Measurements from ENCODE around the gene SLC36A1. TPM values are rescaled to one million over a fixed set of nuclear protein-coding genes. Genes with fewer than 3 reads are reported as not detected.

The SLC36A1 gene
- total RNA-seq, 1 experiment from 2014 or later: 10.4 TPM

DNA sequence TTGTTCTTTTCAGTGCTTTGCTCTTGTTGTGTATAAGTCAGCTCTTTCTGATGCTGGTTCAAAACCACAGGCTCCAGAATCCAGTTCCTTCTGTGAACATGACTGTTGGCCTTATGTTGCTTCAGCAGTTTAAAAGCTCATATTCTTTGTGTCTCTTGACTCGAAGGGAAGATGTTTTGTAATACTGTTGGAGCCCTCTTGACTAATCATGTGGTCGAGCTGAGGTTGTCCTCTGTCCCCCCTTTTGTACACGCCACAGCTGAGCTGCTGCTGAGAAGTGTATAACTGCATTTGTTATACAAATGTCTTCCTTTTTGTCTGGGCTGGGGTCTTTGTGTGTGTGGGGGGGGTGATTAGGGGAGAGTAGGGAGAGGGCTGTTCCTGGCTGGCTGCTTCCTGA is 35.8 kb downstream of the SLC36A1 start:
- no peak for DNase-seq (ENCODE audit: unreplicated experiment)

DNA sequence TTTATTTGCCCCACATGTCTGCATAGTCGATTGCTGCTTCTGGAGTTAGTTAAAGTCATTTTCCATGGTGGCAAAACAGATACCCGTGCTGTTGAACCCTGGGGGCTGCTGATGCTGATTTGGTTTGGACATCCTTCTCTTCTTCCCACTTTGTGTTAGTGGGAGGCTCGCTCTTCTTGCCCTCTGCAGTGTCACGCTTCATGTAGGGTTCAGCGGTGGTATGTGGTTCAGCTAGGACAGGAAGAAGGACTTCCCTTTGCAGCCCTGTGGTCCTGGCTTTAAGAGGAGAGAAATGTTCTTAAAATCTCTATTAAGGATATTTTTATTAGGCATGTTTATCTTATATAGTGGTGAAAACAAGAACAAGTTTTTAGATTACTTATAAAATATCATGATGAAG is 36.2 kb downstream of the SLC36A1 start:
- Mint-ChIP-seq H3K27ac (ENCODE audit: low read depth, unreplicated experiment) (no peak overlapping the region), H3K4me3 (ENCODE audit: unreplicated experiment) (no peak overlapping the region), H3K9me3 (ENCODE audit: unreplicated experiment) (no peaks in the 10 kb centered on the region), H3K4me1 (ENCODE audit: insufficient read depth, unreplicated experiment) (no peaks in the 10 kb centered on the region), H3K27me3 (ENCODE audit: insufficient read depth, unreplicated experiment) (no peaks in the 10 kb centered on the region), H3K36me3 (ENCODE audit: insufficient read depth, unreplicated experiment) (peaks cover 31% of the 10 kb centered on the region)
- no peak for DNase-seq (ENCODE audit: unreplicated experiment)
- ChIA-PET POLR2A (no interaction called here), CTCF (interaction anchor here (0.8 to 1.1 kb wide), 3 partner anchors 34 to 173 kb away, joined by 3 read pairs; no protein-coding TSS in a partner anchor)
- intact Hi-C loops (cut with micrococcal nuclease): no loop called here
- no TSS peak for BruUV-seq (replicated peaks)
- TF ChIP-seq, protein P1, sequence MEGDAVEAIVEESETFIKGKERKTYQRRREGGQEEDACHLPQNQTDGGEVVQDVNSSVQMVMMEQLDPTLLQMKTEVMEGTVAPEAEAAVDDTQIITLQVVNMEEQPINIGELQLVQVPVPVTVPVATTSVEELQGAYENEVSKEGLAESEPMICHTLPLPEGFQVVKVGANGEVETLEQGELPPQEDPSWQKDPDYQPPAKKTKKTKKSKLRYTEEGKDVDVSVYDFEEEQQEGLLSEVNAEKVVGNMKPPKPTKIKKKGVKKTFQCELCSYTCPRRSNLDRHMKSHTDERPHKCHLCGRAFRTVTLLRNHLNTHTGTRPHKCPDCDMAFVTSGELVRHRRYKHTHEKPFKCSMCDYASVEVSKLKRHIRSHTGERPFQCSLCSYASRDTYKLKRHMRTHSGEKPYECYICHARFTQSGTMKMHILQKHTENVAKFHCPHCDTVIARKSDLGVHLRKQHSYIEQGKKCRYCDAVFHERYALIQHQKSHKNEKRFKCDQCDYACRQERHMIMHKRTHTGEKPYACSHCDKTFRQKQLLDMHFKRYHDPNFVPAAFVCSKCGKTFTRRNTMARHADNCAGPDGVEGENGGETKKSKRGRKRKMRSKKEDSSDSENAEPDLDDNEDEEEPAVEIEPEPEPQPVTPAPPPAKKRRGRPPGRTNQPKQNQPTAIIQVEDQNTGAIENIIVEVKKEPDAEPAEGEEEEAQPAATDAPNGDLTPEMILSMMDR (IDR thresholded peaks at IDR 0.05; ENCODE audit: unreplicated experiment): no peak

More for the DNA sequence above, 35.8 kb downstream of the SLC36A1 start:
- Mint-ChIP-seq H3K4me1 (ENCODE audit: insufficient read depth, unreplicated experiment) (no peaks in the 10 kb centered on the region), H3K4me3 (ENCODE audit: unreplicated experiment) (no peak overlapping the region), H3K27me3 (ENCODE audit: insufficient read depth, unreplicated experiment) (no peaks in the 10 kb centered on the region), H3K9me3 (ENCODE audit: unreplicated experiment) (no peaks in the 10 kb centered on the region), H3K27ac (ENCODE audit: low read depth, unreplicated experiment) (no peak overlapping the region), H3K36me3 (ENCODE audit: insufficient read depth, unreplicated experiment) (peaks cover 35% of the 10 kb centered on the region)
- CTCF ChIA-PET: interaction anchor here (0.6 to 1.1 kb wide), 3 partner anchors 34 to 301 kb away, joined by 3 read pairs; no protein-coding TSS in a partner anchor
- BruUV-seq (replicated peaks): no TSS peak
- TF ChIP-seq, protein P1 (IDR thresholded peaks at IDR 0.05; ENCODE audit: unreplicated experiment): no peak
- POLR2A ChIA-PET: no interaction called here
- intact Hi-C loops (cut with micrococcal nuclease): no loop called here

DNA sequence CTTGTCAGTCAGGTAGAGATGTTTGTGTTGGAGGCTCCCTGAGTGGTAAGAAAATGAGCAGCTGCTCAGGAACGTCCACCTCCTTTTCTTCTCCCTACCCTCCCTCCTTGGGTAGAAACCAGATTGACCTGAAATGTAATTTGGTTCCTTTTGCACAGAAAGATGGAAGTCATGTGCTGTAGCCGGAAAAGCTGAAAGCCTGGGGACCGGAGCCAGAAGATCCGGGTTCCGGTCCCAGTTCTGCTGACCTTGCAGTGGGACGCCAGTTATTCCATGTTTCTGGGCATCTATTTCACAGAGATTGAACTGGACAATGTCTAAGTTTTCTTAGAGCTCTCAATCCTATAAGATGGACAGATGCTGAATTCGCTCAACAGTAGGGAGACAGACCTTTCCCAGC is 40.1 kb downstream of the SLC36A1 start:
- no peak for DNase-seq (ENCODE audit: unreplicated experiment)
- peak overlapping the region; percentile 6 for H3K27ac Mint-ChIP-seq (ENCODE audit: low read depth, unreplicated experiment)
- POLR2A ChIA-PET: no interaction called here
- H3K27me3 Mint-ChIP-seq (ENCODE audit: insufficient read depth, unreplicated experiment): no peaks in the 10 kb centered on the region
- intact Hi-C loops (cut with micrococcal nuclease): no loop called here
- TF ChIP-seq, protein P1 (IDR thresholded peaks at IDR 0.05; ENCODE audit: unreplicated experiment): no peak
- BruUV-seq (replicated peaks): no TSS peak
- no peak overlapping the region for H3K4me3 Mint-ChIP-seq (ENCODE audit: unreplicated experiment)
- H3K4me1 Mint-ChIP-seq (ENCODE audit: insufficient read depth, unreplicated experiment): no peaks in the 10 kb centered on the region
- no peaks in the 10 kb centered on the region for H3K9me3 Mint-ChIP-seq (ENCODE audit: unreplicated experiment)
- H3K36me3 Mint-ChIP-seq (ENCODE audit: insufficient read depth, unreplicated experiment): peaks cover 9% of the 10 kb centered on the region
- CTCF ChIA-PET: interaction anchor here (1.7 to 2.5 kb wide), 2 partner anchors 14 to 165 kb away, joined by 6 to 10 read pairs; no protein-coding TSS in a partner anchor

DNA sequence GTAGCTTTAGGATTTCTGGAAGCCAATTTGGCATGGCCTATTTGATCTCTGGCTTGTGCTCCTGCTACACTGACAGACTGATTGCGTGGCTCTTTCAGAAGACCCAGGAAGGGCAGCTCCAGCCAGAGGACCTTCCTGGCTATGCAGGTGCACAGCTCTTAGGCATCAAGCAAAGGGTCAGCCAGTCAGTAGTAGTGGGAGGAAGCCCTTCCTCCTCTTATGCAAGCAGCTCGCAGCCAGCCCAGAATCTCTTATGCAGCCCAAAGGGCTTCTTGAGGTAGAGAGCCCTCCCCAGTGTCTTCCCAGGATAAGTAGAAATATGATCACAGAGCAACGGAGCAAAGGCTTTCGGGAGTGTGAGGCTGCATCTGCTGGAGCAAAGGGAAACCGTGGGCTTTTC is 43.2 kb downstream of the SLC36A1 start:
- H3K36me3 Mint-ChIP-seq (ENCODE audit: insufficient read depth, unreplicated experiment): peaks cover 9% of the 10 kb centered on the region
- intact Hi-C loops (cut with micrococcal nuclease): no loop called here
- no peaks in the 10 kb centered on the region for H3K9me3 Mint-ChIP-seq (ENCODE audit: unreplicated experiment)
- ChIA-PET POLR2A (interaction anchor here (1.1 to 1.2 kb wide), 2 partner anchors 10 to 12 kb away, joined by 3 to 4 read pairs; no protein-coding TSS in a partner anchor), CTCF (interaction anchor here (0.5 to 4.1 kb wide), 6 partner anchors 13 to 161 kb away, joined by 3 to 22 read pairs (median 4); partner anchors contain the start of gene SLC36A1)
- H3K27ac Mint-ChIP-seq (ENCODE audit: low read depth, unreplicated experiment): no peak overlapping the region
- H3K4me3 Mint-ChIP-seq (ENCODE audit: unreplicated experiment): no peak overlapping the region
- TF ChIP-seq, protein P1 (IDR thresholded peaks at IDR 0.05; ENCODE audit: unreplicated experiment): no peak
- no peaks in the 10 kb centered on the region for H3K4me1 Mint-ChIP-seq (ENCODE audit: insufficient read depth, unreplicated experiment)
- no peaks in the 10 kb centered on the region for H3K27me3 Mint-ChIP-seq (ENCODE audit: insufficient read depth, unreplicated experiment)
- no peak for DNase-seq (ENCODE audit: unreplicated experiment)
- no TSS peak for BruUV-seq (replicated peaks)
